Renal pelvis (tissue), 4 donors: ENCODE data around the gene PPTC7. TPM values are rescaled to one million over a fixed set of nuclear protein-coding genes. Genes with fewer than 3 reads are reported as not detected.
"Not testable (repeated sequence)": the region's sequence is repeated elsewhere in the genome, so short reads cannot be mapped to it uniquely, and the experiment has no call there.

Experiments used
- DNase-seq: peaks from one replicate; pipeline ENCODE4 v3.0.0-alpha.2; 2013
- polyA plus RNA-seq, 3 donors: library from polyadenylated mRNA; unstranded; fragments of 120-200 nt; gene quantifications; one replicate each; pipeline ENCODE4 v1.2.1, GENCODE V29; 2013; ENCODE audit not compliant: insufficient read length in 3 of 3

The PPTC7 gene
- polyA plus RNA-seq, 3 donors, result 17.7 to 20.9 (median 20.8) TPM

GRCh38 chr12:110564471-110564991 is 18.6 kb downstream of the PPTC7 start:
- no peak for DNase-seq

GRCh38 chr12:110563702-110564470 is 19.2 kb downstream of the PPTC7 start:
- DNase-seq, result no peak

- not testable (repeated sequence) for DNase-seq
These were observed 20.7 kb downstream of the PPTC7 start for GRCh38 chr12:110562386-110562785.

- no peak for DNase-seq
These were observed 21.5 kb downstream of the PPTC7 start for GRCh38 chr12:110561471-110562201.

- DNase-seq, result no peak
These were observed 22.2 kb downstream of the PPTC7 start for GRCh38 chr12:110560946-110561345.

GRCh38 chr12:110560048-110560447 is 23.1 kb downstream of the PPTC7 start:
- no peak for DNase-seq

GRCh38 chr12:110558945-110559344 is 24.2 kb downstream of the PPTC7 start:
- not testable (repeated sequence) for DNase-seq

GRCh38 chr12:110557300-110557699 is 25.8 kb downstream of the PPTC7 start:
- no peak for DNase-seq

GRCh38 chr12:110556705-110557104 is 26.4 kb downstream of the PPTC7 start:
- DNase-seq, result no peak

- DNase-seq, result no peak
These were observed 27.3 kb downstream of the PPTC7 start for GRCh38 chr12:110555577-110556406.

- no peak for DNase-seq
These were observed 28.9 kb downstream of the PPTC7 start for GRCh38 chr12:110554184-110554583.

GRCh38 chr12:110550981-110551380 is 32.1 kb downstream of the PPTC7 start:
- DNase-seq, result no peak

GRCh38 chr12:110549716-110550115 is 33.4 kb downstream of the PPTC7 start:
- no peak for DNase-seq

GRCh38 chr12:110548678-110549077 is 34.4 kb downstream of the PPTC7 start:
- DNase-seq, result no peak

- no peak for DNase-seq
These were observed 36.0 kb downstream of the PPTC7 start for GRCh38 chr12:110547090-110547489.

GRCh38 chr12:110546339-110546738 is 36.8 kb downstream of the PPTC7 start:
- no peak for DNase-seq

- no peak for DNase-seq
These were observed 37.3 kb downstream of the PPTC7 start for GRCh38 chr12:110545812-110546211.

- DNase-seq, result not testable (repeated sequence)
These were observed 37.9 kb downstream of the PPTC7 start for GRCh38 chr12:110545259-110545658.

- DNase-seq, result no peak
These were observed 39.2 kb downstream of the PPTC7 start for GRCh38 chr12:110543965-110544364.

- peak; percentile 72 for DNase-seq
These were observed 39.7 kb downstream of the PPTC7 start for GRCh38 chr12:110543252-110543959.

- no peak for DNase-seq
These were observed 43.1 kb downstream of the PPTC7 start for GRCh38 chr12:110540048-110540447.
